ENCODE results near the gene BEND4.

Gene BEND4

GRCh38 chr4:42112846-42113245 lies 39.6 kb downstream of the BEND4 start:
- DNase-seq (ENCODE audit: low read depth, low spot score): no peak

GRCh38 chr4:42104521-42104920 lies 47.9 kb downstream of the BEND4 start:
- DNase-seq (ENCODE audit: low read depth, low spot score): no peak

GRCh38 chr4:42101446-42101975 lies 50.9 kb downstream of the BEND4 start:
- DNase-seq (ENCODE audit: low read depth, low spot score): no peak

GRCh38 chr4:42088386-42088785 lies 64.1 kb downstream of the BEND4 start:
- DNase-seq (ENCODE audit: low read depth, low spot score): no peak

- no peak for DNase-seq (ENCODE audit: low read depth, low spot score)
Observed at GRCh38 chr4:42083816-42084215, 68.6 kb downstream of the BEND4 start.

- DNase-seq (ENCODE audit: low read depth, low spot score): no peak
Observed at GRCh38 chr4:42080306-42080705, 72.1 kb downstream of the BEND4 start.

- DNase-seq (ENCODE audit: low read depth, low spot score): no peak
Observed at GRCh38 chr4:42078184-42078801, 74.2 kb downstream of the BEND4 start.

GRCh38 chr4:42074294-42074693 lies 78.2 kb downstream of the BEND4 start:
- DNase-seq (ENCODE audit: low read depth, low spot score): no peak

GRCh38 chr4:42070463-42070862 lies 82.0 kb downstream of the BEND4 start:
- no peak for DNase-seq (ENCODE audit: low read depth, low spot score)

- no peak for DNase-seq (ENCODE audit: low read depth, low spot score)
Observed at GRCh38 chr4:42067264-42067663, 85.2 kb downstream of the BEND4 start.

- no peak for DNase-seq (ENCODE audit: low read depth, low spot score)
Observed at GRCh38 chr4:42066402-42066801, 86.1 kb downstream of the BEND4 start.

Data from brain pericyte (primary cell).